Stimulated activated CD4-positive, alpha-beta T cell treated with anti-CD3 and anti-CD28 coated beads, TNF-alpha, amount 100 ng/mL, for 4 hours (primary cell): ENCODE results near the gene PPP1R12C.
"Not testable (repeated sequence)": the region's sequence is repeated elsewhere in the genome, so short reads cannot be mapped to it uniquely, and the experiment has no call there.

Experiments
- DNase-seq, 3 experiments: peaks; one replicate each; pipeline ENCODE4 v3.0.0-alpha.2; 2020; ENCODE audit warnings: low read depth in 3 of 3

The PPP1R12C gene

GRCh38 chr19:55076321-55076720, 41.1 kb downstream of the PPP1R12C start:
- DNase-seq, result no peak

- DNase-seq, result no peak
Measured at GRCh38 chr19:55075371-55075998, 42.0 kb downstream of the PPP1R12C start, which contains the start of gene EPS8L1. EPS8L1 (plus strand) TSS chr19:55075869; CDS start chr19:55076445, 576 bp downstream.

DNA sequence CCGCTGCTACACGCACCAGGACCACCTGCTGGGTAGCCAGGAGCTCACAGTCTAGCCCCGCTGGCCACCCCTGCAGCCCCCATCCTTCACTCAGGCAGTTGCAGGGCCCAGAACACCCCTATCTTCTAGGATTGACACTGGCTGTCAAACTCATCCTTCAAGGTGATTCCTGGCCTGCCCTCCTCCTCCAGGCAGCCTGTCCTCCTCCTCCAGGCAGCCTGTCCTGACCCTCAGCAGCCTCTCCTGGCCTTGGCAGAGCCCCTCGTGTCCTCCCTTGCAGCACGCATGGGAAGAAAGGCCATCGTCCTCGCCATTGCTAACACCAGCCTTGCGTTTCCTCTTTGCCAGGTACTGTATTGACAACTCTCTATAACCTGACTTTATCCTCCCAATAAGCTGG, 45.5 kb downstream of the PPP1R12C start:
- DNase-seq, result no peak

GRCh38 chr19:55071129-55071502, 46.3 kb downstream of the PPP1R12C start:
- no peak for DNase-seq

GRCh38 chr19:55070466-55071128, 46.8 kb downstream of the PPP1R12C start:
- no peak for DNase-seq

DNA sequence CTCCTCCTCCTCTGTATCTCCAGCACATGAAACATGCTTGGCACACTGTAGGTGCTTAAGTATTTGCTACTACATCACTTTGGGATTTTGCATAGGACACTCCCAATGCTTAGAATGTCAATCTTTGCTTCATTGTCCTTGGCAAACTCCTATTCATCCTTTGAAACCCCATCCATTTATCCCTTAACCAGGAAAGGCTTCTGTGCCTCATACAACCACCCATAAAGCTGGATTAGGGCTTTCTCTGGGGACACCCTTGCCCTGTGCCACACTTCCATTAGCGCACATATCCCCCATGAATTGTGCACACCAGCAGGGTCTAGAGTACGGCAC, 47.6 kb downstream of the PPP1R12C start:
- no peak for DNase-seq

DNA sequence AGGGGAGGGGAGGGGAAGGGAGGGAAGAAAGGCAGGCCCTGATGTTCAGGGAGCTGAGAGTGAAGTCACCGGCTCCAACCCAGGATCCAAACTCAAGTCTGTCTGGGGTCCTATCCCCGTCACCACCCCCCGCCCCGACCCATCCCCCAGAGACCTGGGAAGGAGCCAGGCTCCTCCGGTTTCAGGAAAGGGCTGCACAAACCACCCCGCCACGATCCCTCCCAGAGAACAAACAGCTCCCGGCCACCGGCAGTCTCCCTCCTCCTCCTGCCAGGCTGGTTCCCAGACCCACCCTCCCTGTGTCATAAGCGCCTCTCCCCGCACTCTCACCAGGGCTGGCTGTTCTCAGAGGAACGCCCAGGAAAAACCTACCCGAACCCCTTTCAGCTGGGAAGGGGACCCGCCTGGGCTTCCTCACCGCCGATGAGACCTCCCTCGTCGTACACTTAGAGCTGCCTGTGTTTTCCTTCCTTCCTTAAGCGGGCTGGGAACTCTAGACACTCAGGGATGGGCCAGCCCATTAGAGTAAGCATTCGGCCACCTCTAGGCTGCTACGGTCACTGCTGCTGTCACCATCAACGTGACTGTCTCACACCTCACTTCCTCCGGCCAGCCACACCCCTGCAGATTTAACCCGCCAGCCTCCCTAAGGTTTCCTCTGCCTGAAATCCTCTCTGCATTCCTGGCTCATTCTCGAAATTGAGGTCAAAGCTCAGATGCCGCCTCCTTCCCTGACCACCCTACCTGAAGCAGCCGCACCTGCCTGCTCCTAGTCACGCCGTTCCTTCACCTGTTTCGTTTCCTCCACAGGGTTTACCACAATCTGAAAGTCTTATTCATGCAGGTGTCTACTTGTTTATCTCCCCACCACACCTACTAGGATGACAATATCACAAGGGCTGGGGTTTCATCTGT, 48.2 kb downstream of the PPP1R12C start:
- no peak for DNase-seq

- no peak for DNase-seq
Measured at GRCh38 chr19:55067869-55068268, 49.6 kb downstream of the PPP1R12C start.

- DNase-seq, result no peak
Measured at GRCh38 chr19:55066107-55066709, 51.2 kb downstream of the PPP1R12C start.

GRCh38 chr19:55065516-55065915, 51.9 kb downstream of the PPP1R12C start:
- not testable (repeated sequence) for DNase-seq

- DNase-seq, result no peak
Measured at GRCh38 chr19:55063492-55063843, 54.0 kb downstream of the PPP1R12C start.

GRCh38 chr19:55062735-55063491, 54.5 kb downstream of the PPP1R12C start, which contains the start of gene RDH13:
RDH13 (minus strand) TSS chr19:55063148; CDS start chr19:55063032, 116 bp downstream.
- peak; percentile 97 to 99 (median 98) for DNase-seq

DNA sequence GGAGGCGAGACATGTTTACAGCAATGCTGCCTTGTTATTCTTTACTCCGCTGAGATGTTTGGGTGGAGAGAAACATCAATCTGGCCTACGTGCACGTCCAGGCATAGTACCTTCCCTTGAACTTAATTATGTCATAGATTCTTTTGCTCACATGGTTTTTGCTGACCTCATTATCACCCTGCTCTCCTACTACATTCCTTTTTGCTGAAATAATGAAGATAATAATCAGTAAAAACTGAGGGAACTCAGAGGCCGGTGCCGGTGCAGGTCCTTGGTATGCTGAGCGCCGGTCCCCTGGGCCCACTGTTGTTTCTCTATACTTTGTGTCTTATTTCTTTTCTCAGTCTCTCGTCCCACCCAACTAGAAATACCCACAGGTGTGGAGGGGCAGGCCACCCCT, 57.1 kb downstream of the PPP1R12C start:
- DNase-seq, result not testable (repeated sequence)

- no peak for DNase-seq
Measured at GRCh38 chr19:55058781-55059610, 58.4 kb downstream of the PPP1R12C start.

- no peak for DNase-seq
Measured at GRCh38 chr19:55056827-55057226, 60.6 kb downstream of the PPP1R12C start.

DNA sequence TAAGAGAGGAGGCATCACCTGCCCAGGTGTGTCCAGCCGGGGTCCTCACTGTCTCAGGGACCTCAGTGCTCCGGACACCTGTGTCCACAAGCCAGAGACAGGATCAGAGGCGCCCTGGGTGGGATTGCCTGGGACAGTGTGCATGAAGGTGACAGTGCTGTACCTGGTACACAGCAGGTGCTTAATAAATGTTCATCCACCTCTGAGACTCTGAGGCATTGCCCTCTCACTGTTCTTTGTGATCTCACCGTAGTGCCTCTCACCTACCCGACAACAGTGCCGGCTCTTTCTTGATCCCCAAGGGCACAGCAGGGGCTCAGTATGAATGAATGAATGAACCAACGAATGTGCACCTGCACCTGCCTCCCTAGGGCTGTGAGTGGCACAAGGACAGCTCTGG, 63.7 kb downstream of the PPP1R12C start:
- no peak for DNase-seq

DNA sequence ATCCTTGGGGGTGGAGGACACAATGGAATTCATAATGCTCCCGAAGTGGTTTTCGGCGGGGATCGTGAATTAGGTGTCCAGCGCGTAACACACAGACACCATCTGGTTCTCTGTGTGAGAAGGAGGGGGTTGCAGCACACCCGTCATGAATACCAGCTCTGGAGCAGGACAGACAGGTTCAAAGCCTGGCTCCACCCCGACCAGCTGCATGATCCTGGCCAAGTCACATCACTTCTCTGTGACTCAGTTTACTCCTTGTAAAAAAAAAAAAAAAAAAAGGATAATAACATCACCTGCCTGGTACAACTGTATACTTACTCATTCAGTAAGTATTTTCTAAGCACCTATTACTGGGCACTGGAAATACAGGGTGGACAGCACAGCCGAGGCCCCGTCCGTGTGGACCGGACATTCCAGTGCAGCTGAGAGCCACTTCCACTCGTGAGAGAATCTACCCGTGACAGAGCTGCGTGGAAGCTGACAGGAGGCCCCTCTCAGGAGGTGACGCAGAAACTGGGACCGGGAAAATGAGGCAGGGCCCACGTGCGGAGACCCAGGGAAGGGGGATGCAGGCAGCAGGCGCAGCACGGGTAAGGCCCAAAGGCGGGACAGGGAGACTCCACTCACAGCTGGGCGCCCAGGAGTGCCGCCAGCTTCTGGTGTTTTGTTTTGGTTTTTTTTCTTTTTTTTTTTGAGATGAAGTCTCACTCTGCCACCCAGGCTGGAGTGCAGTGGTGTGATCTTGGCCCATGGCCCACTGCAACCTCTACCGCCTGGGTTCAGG, 66.5 kb downstream of the PPP1R12C start:
- no peak for DNase-seq

GRCh38 chr19:55048446-55048845, 69.0 kb downstream of the PPP1R12C start:
- DNase-seq, result no peak

GRCh38 chr19:55047951-55048350, 69.5 kb downstream of the PPP1R12C start:
- no peak for DNase-seq
